Measurements from ENCODE around the gene ZNF330. TPM values are rescaled to one million over a fixed set of nuclear protein-coding genes. Genes with fewer than 3 reads are reported as not detected.

The ZNF330 gene
- 27.6 and 37.6 TPM in 2 replicates for total RNA-seq

DNA sequence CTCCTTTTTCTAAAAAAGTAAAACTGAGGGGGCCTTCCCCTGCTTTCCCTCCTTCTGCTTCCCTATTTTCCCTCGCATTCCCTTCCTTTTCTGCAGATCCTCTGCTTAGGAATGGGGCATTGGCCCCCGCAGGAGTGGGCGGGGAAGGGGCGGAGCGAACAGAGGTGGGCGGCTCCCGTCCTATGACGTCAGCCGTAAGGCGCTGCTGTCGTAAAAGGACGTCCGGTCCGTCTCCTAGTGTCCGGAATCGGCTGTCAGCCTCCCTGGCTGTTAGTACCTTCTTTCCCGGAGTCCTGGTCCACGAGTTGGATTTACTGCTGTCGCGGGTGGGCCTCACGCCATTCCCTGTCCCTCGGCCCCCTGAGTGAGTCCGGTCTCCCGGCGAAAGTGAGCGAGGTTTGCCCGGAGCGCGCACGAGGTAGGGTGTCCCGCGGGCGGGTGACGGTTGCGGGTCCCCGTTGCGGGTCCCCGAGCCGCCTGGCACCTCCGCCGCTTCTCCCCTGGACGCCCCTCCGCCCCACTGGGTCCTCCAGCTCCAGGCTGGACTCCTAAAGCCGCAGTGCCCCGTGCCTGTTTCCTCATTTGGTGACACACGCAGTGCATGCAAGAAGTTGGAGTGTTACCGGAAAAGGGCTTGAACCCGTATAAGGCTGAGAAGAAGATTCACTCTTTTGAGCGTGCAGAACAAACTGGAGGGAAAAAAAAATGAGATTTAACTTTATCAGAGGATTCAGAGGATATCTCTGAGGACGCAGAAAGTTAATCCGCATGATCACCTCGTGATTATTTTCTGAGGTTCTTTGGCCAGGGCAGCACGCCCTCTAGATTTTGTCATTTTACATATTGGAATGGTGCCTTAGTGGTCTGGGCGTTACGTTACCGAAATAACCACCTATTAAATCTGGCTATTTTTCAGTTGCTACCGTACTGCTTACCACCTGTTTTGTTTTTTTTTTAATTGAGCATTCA lies at the start of gene ZNF330:
Gene ZNF330 (plus strand): TSS at position 205 of the 969 bp plus-strand sequence. CDS start 1,477 bp downstream, outside the sequence.

Other genes starting within 250 kb of the ZNF330 start
- 0.08 and 0.30 TPM in 2 replicates for gene RNF150, start 87.4 kb upstream of the ZNF330 start, total RNA-seq